Myocyte (in vitro differentiated cells): ENCODE data around the gene CDCA7L. TPM values are rescaled to one million over a fixed set of nuclear protein-coding genes. Genes with fewer than 3 reads are reported as not detected.

ENCODE experiments used
- DNase-seq: peaks from one replicate; pipeline ENCODE4 v3.0.0-alpha.2; 2012; ENCODE audit warnings: low read depth
- polyA plus RNA-seq: library from polyadenylated mRNA; unstranded; fragments of >200 nt; gene quantifications from one replicate; pipeline ENCODE4 v1.2.1, GENCODE V29; 2012; ENCODE audit warnings: missing spikeins
- total RNA-seq: library from RNA; depleted of rRNA; stranded (reverse); fragments of >200 nt; gene quantifications from 2 replicates; pipeline ENCODE4 v1.2.3, GENCODE V29; 2014

CDCA7L gene, protein sequence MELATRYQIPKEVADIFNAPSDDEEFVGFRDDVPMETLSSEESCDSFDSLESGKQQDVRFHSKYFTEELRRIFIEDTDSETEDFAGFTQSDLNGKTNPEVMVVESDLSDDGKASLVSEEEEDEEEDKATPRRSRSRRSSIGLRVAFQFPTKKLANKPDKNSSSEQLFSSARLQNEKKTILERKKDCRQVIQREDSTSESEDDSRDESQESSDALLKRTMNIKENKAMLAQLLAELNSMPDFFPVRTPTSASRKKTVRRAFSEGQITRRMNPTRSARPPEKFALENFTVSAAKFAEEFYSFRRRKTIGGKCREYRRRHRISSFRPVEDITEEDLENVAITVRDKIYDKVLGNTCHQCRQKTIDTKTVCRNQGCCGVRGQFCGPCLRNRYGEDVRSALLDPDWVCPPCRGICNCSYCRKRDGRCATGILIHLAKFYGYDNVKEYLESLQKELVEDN
- 20.9 and 26.6 TPM in 2 replicates for total RNA-seq
- polyA plus RNA-seq: 12.2 TPM

DNA sequence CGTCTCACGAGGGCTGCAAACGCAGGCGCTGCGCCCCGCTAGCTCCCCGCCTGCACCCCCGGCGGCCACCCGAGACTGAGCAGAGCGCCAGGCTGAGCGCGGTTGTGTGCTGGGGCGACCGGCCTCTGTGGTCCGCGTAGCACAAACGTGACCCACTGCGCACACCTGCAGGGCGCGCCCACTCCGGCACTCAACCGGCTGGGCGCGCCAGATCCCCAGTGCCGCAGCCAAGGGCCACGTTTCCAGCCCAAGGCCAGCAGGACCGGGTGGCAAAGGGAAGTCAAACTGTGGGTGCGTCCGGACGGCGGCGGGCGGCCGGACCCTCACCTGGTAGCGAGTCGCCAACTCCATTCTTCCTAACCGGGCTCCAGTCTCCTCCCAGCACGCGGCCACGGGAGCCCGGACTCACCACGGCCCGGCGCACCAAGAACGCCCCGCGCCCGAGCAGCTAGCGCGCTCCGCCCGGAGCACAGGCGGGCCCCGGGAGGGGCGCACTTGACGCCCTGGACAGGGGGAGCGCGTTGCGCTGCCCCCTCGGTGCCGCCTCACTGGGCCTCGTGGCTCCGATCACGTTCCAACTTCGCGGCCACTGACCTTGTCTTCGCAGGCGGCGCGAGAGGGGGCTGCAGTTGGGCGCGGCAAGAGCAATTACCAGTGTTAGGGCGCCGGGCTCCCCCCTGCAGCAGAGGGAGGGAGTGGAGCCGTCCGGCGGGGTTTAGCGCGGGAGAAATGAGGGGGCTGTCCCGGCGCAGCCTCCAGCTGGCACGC lies at the start of gene CDCA7L:
Gene CDCA7L, minus strand, starts transcription at position 446 of the 768 bp plus-strand sequence. Its CDS starts 95 bp downstream, at position 351.
- DNase-seq: peak; percentile 87

GRCh38 chr7:21986096-21986495 lies 40.4 kb upstream of the CDCA7L start:
- no peak for DNase-seq

DNA sequence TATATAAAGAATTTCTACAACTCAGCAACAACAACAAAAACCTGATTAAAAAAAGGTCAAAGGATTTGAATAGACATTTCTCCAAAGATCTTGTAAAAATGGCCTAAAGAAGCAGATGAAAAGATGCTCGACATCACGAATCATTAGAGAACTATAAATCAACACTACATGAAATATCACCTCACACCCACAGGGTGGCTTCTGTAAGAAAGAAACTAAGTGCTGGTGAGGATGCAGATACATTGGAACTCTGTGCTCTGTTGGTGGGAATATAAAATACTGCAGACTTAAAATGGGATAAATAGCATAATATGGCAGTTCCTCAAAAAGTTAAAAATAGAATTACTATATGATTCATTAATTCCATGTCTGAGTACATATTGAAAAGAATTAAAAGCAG lies 38.3 kb upstream of the CDCA7L start:
- DNase-seq: no peak

DNA sequence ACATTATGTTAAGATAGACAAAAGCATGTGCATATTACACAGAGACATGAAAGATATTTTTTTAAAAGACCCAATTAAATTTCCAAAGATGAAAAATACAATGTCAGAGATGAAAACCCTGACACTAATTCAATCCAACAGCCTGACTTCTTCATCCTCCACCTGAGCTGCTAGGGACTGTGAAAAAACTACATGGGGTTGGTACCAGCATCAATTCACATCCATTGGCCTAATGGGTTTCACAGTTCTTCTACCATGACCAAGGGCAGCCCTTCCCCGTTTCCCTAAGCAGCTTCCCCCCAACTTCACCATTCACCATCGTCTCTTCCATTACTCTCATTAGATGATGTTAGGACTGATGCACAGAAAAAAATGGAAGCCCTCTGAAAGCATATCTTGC lies 37.4 kb upstream of the CDCA7L start:
- no peak for DNase-seq

GRCh38 chr7:21981524-21981923 lies 35.8 kb upstream of the CDCA7L start:
- no peak for DNase-seq

GRCh38 chr7:21980926-21981500 lies 35.3 kb upstream of the CDCA7L start:
- no peak for DNase-seq

DNA sequence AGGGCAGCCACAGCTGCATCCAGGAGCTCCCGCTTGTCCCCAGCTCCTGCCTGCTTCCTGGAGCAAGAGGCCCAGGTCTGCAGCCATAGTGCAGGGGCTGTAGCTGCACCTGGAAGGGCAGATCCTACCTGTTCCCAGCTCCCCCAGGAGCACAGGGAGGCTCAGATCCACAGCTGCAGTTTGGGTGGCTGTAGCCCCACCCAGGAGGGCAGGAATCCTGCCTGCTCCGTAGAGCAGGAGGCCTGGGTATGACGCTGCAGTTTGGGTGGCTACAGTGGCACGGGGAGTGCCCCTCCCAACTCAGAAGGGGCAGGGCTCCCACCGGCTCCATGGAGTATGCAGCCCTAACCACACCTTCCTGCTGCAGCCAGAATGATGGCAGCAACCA lies 26.7 kb upstream of the CDCA7L start:
- no peak for DNase-seq

GRCh38 chr7:21971780-21972396 lies 26.2 kb upstream of the CDCA7L start:
- DNase-seq: no peak

- DNase-seq: no peak
Measured at GRCh38 chr7:21969822-21970221, 24.1 kb upstream of the CDCA7L start.

- peak; percentile 13 for DNase-seq
Measured at GRCh38 chr7:21967598-21968003, 21.9 kb upstream of the CDCA7L start.

DNA sequence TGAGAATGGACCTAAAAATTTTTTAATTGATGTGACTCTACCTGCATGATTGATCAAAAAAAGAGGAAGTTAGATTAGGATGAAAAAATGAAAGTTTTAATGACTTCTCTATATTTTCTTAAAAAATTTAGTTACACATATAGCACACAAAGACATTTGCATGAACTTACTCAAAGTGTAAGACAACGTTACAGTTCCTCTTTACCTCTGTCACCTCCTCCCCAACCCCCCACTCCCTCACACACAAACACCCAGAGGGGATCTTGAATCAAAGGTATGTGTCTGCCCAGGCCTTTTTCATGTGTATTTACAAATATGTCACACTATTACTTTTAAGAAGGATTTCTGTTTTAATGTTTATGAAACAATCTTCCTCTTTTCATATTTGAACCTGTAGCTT lies 20.6 kb upstream of the CDCA7L start:
- DNase-seq: no peak

DNA sequence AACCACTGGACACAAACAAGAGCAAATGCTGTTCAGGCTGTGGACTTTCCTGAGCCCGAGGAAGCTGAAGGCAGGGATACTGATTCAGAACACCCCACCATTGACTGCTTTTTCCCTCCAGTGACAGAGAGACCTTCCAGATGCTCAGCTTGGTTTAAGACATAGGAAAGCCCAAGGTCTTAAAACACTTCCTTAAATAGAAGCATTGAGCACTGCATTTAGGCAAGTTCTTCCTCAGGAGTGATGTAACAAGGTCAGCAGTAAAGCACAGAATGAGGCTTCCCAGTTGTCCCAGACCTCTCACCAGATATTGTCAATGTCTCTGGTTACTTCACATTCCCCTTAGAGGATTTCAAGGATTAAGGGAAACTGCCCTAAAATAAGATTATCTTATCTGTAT lies 19.6 kb upstream of the CDCA7L start:
- DNase-seq: no peak

DNA sequence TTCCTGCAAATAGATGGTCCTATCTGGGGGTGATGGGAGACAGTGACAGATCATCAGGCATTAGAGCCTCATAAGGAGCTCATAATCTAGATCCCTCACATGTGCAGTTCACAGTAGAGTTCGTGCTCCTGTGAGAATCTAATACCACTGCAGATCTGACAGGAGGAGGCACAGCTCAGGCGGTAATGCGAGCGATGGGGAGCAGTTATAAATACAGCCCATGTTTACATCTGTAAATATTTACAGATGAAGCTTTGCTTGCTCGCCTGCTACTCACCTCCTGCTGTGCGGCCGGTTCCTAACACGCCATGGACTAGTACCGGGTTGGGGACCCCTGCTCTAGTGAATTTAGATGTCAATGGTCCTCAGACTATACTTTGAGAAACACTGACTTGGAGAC lies 17.0 kb upstream of the CDCA7L start:
- no peak for DNase-seq

DNA sequence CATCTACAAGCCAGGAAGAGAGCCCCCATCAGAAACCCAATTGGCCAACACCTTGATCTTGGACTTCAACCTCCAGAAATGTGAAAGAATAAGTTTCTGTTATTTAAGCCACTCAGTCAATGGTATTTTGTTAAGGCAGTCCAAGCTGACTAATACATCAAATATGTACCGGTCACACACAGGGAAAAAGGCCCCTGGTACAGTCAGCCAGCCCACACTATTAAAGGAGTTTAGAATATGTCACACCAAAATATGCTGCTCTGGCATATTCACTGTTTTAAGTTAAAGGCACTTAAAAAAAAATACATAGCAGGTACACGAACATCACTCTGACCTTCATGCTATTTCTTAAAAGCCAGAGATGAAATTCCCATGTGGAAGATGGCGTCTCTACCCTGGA lies 15.2 kb upstream of the CDCA7L start:
- DNase-seq: peak; percentile 49

DNA sequence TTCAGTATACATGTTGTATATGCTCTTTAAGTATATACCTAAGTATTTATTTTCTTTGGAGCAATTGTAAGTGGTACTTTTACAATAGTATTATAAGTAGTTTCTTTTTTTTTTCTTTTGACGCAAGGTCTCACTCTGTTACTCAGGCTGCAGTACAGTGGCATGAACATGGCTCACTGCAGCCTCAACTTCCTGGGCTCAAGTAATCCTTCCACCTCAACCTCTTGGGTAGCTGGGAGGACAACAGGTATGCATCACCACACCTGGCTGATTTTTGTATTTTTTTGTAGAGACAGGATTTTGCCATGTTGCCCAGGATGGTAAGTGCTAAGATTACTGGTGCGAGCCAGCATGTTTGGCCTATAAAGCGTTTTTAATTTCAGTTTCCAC lies 13.7 kb upstream of the CDCA7L start:
- no peak for DNase-seq

GRCh38 chr7:21953781-21954180 lies 8.1 kb upstream of the CDCA7L start:
- DNase-seq: no peak

- DNase-seq: no peak
Measured at GRCh38 chr7:21948887-21949540, 3.3 kb upstream of the CDCA7L start.

- no peak for DNase-seq
Measured at GRCh38 chr7:21948364-21948763, 2.7 kb upstream of the CDCA7L start.

- no peak for DNase-seq
Measured at GRCh38 chr7:21947946-21948345, 2.2 kb upstream of the CDCA7L start.

DNA sequence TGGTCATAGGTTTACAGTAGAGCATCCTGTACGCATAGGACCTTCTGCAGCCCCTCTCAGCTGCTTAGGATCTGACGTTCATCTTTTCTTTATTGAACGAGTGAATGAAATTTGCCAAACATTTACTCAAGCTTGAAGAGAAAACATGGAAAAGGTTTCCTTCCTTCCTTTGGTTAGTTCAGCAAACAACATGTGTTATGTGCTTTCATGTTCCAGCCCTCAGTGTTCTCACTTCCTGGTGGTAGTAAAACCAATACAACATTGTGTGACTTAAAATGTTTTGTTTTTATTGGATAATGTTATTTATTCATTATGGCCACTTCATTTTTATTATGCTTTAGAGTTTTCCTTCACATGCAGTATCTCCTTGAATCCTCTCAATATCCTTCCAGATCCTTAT lies 1.4 kb upstream of the CDCA7L start:
- DNase-seq: no peak

GRCh38 chr7:21946222-21946709 lies 567 bp upstream of the CDCA7L start:
- DNase-seq: no peak
